ENCODE results near the gene RFX3. TPM values are rescaled to one million over a fixed set of nuclear protein-coding genes. Genes with fewer than 3 reads are reported as not detected.

Gene RFX3
- total RNA-seq, 1 donor from 2014 or later: 11.8 TPM

DNA sequence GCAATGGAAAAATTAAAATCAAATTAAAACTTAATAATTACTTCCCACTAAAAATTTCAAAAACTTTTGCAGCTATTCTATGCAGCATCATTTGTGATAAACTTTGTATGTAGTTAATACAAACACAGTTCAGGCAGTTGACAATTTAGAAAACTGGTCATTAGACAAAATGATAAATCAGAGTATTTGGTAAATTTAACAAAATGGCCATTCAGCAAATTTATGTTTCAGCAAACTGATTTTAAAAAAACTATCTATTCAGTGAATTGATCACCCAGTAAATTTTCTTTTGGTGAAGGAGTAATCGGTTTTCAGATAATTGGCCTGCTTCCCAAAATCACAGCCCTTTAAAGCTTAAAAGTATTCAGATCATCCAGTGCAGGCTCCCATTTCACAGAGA is 116.3 kb downstream of the RFX3 start:
- Histone ChIP-seq H3K9me3 (no peaks in the 10 kb centered on the region), H3K27me3 (no peaks in the 10 kb centered on the region), H3K4me1 (no peaks in the 10 kb centered on the region), H3K27ac (no peak overlapping the region), H3K4me3 (no peak overlapping the region), H3K36me3 (no peaks in the 10 kb centered on the region)
- DNase-seq (ENCODE audit: extremely low spot score in 2 of 2): no peak
- intact Hi-C loops (cut with DNase I): no loop called here
- TF ChIP-seq POLR2AphosphoS5 (IDR thresholded peaks at IDR 0.05; ENCODE audit: insufficient read depth in 1 of 2, low read depth in 1 of 2) (no peak), POLR2A (IDR thresholded peaks at IDR 0.05) (no peak)
- TF ChIP-seq, protein P1, sequence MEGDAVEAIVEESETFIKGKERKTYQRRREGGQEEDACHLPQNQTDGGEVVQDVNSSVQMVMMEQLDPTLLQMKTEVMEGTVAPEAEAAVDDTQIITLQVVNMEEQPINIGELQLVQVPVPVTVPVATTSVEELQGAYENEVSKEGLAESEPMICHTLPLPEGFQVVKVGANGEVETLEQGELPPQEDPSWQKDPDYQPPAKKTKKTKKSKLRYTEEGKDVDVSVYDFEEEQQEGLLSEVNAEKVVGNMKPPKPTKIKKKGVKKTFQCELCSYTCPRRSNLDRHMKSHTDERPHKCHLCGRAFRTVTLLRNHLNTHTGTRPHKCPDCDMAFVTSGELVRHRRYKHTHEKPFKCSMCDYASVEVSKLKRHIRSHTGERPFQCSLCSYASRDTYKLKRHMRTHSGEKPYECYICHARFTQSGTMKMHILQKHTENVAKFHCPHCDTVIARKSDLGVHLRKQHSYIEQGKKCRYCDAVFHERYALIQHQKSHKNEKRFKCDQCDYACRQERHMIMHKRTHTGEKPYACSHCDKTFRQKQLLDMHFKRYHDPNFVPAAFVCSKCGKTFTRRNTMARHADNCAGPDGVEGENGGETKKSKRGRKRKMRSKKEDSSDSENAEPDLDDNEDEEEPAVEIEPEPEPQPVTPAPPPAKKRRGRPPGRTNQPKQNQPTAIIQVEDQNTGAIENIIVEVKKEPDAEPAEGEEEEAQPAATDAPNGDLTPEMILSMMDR (IDR thresholded peaks at IDR 0.05): no peak

DNA sequence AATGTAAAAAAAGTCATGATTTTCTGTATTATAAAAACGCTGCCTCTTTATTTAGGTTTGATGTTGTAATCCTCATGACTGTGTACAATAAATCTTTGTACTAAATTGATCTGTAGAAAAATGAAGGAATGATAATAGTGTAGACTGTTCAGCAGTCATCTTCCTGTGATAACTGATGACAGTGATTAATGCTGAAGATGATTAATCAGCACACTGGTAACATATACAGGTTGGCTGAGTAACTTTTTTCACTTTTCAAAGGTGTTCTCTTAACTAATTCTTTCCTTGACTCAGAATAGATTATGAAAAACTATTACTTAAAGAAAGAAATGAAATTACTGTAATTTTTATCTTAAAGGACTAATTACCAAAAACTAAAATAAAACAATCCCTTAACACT is 122.5 kb downstream of the RFX3 start:
- Histone ChIP-seq H3K36me3 (no peaks in the 10 kb centered on the region), H3K9me3 (no peaks in the 10 kb centered on the region), H3K27me3 (no peaks in the 10 kb centered on the region), H3K4me1 (peaks cover 5% of the 10 kb centered on the region), H3K4me3 (no peak overlapping the region), H3K27ac (no peak overlapping the region)
- no peak for DNase-seq (ENCODE audit: extremely low spot score in 2 of 2)
- no peak for TF ChIP-seq POLR2A (IDR thresholded peaks at IDR 0.05)
- TF ChIP-seq, protein P1 (IDR thresholded peaks at IDR 0.05): no peak
- no peak for TF ChIP-seq POLR2AphosphoS5 (IDR thresholded peaks at IDR 0.05; ENCODE audit: insufficient read depth in 1 of 2, low read depth in 1 of 2)
- intact Hi-C loops (cut with DNase I): no loop called here

DNA sequence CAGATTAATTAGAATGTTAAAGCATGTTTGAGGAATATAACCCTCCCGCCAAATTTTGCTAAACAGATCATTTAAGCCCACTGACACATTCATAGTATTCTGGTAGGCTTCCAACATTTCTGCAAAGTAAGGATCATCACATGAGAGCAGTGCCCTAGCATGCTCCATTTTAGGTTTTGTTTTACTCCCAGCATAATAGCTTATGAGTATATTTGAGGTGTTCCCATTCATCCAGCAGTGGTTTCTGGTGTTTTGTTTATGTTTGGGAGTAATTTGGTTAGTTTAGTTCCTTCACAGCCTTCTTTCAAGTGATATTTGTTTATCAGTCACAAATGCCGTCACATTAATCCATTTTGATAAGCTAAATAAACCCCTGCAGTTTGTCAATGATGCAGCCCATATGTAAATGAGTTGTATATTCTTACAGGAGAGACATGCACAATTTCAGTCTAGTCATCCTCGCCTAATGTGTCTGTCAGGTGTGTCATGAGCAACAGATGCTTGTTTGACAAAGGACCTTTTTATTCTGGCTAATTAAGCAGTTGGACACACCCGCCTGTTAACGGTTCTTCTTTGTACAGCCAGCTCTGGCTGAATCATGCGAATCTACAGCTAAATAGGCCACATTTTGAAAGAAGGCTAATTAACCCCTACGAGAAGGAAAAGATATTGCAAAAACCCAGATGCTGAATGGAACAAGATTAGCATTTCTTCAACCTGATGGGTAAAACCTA is 124.4 kb downstream of the RFX3 start:
- TF ChIP-seq, protein P1 (IDR thresholded peaks at IDR 0.05): no peak
- no peak for TF ChIP-seq POLR2AphosphoS5 (IDR thresholded peaks at IDR 0.05; ENCODE audit: insufficient read depth in 1 of 2, low read depth in 1 of 2)
- TF ChIP-seq POLR2A (IDR thresholded peaks at IDR 0.05): no peak
- H3K4me3 ChIP-seq: no peak overlapping the region
- no peaks in the 10 kb centered on the region for H3K9me3 ChIP-seq
- peaks cover 5% of the 10 kb centered on the region for H3K4me1 ChIP-seq
- H3K27me3 ChIP-seq: no peaks in the 10 kb centered on the region
- intact Hi-C loops (cut with DNase I): no loop called here
- H3K36me3 ChIP-seq: no peaks in the 10 kb centered on the region
- no peak overlapping the region for H3K27ac ChIP-seq
- DNase-seq (ENCODE audit: extremely low spot score in 2 of 2): no peak

DNA sequence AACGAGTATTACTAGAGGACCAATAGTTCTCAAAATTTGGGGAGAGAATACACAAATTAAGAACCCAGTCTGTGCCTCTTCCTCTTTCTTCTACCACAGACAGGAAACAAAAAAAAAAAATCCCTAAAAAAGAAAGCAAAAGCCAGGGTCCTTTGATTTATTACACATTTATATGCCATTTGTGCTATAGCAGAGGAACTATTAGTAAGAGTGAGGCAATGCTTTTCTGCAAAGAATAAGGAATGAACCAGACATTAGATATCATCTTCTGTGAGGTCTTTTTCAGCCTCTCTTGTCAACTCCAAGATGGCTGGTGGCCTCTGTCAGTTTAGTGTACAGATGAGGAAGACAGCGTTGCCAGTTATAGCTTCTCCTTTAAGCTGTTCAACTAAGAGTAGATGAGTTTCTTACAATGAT is 127.6 kb downstream of the RFX3 start:
- no peak overlapping the region for H3K4me3 ChIP-seq
- no peaks in the 10 kb centered on the region for H3K27me3 ChIP-seq
- no peaks in the 10 kb centered on the region for H3K9me3 ChIP-seq
- no peaks in the 10 kb centered on the region for H3K36me3 ChIP-seq
- intact Hi-C loops (cut with DNase I): no loop called here
- TF ChIP-seq, protein P1 (IDR thresholded peaks at IDR 0.05): no peak
- no peak for TF ChIP-seq POLR2AphosphoS5 (IDR thresholded peaks at IDR 0.05; ENCODE audit: insufficient read depth in 1 of 2, low read depth in 1 of 2)
- no peak for TF ChIP-seq POLR2A (IDR thresholded peaks at IDR 0.05)
- H3K4me1 ChIP-seq: peaks cover 5% of the 10 kb centered on the region
- no peak for DNase-seq (ENCODE audit: extremely low spot score in 2 of 2)
- no peak overlapping the region for H3K27ac ChIP-seq

DNA sequence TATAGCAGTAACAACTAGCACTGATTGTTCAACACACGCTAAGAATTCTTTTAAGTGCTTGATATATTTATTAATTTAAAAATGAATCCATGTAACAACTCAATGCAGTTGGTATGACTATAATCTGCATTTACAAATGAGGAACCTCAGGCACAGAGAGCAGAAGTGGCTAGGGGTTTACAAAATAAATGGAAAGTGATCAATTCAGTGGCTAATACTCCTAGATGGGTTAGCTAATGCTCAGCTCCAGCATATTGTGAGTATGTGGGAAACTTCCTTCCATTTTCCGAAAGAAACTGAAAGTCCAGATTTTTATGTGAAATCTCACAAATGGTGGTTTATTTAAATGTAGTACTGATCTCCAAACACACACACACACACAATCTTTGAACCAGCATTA is 128.0 kb downstream of the RFX3 start:
- intact Hi-C loops (cut with DNase I): no loop called here
- DNase-seq (ENCODE audit: extremely low spot score in 2 of 2): no peak
- Histone ChIP-seq H3K27ac (no peak overlapping the region), H3K4me3 (no peak overlapping the region), H3K9me3 (no peaks in the 10 kb centered on the region), H3K4me1 (peaks cover 5% of the 10 kb centered on the region), H3K36me3 (no peaks in the 10 kb centered on the region), H3K27me3 (no peaks in the 10 kb centered on the region)
- TF ChIP-seq POLR2AphosphoS5 (IDR thresholded peaks at IDR 0.05; ENCODE audit: insufficient read depth in 1 of 2, low read depth in 1 of 2): no peak
- no peak for TF ChIP-seq POLR2A (IDR thresholded peaks at IDR 0.05)
- TF ChIP-seq, protein P1 (IDR thresholded peaks at IDR 0.05): no peak
